GM19452 (cell line): ENCODE results near the gene ZSWIM7.

Source experiments
- ATAC-seq: cut with Tn5 transposase; IDR thresholded peaks from one replicate; pipeline ENCODE4 v1.9.1; 2021; ENCODE audit not compliant: unreplicated experiment

The ZSWIM7 gene

DNA sequence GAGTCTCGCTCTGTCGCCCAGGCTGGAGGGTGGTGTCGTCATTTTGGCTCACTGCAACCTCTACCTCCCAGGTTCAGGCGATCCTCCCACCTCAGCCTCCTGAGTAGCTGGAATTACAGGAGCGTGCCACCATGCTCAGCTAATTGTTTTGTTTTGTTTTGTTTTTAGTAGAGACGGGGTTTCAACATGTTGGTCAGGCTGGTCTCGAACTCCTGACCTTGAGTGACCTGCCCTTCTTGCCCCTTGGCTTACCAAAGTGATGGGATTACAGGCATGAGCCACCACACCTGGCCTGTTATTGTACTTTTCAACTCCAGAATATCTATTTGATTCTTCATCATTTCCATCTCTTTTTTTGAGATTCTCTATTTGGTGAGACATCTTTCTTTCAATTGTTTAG is 63.6 kb downstream of the ZSWIM7 start:
- no peak for ATAC-seq

DNA sequence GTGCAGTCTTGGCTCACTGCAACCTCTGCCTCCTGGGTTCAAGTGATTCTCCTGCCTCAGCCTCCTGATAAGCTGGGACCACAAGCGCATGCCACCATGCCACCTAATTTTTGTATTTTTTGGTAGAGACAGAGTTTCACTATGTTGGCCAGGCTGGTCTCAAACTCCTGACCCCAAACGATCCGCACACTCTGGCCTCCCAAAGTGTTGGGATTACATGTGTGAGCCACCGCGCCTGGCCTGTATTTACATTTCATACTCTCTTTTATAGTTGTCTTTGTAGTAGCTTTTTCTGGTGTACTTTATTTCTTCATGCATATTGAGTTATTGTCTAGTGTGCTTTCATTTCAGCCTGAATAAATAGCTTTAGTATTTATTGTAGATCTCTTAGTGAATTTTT is 64.6 kb downstream of the ZSWIM7 start:
- ATAC-seq, result no peak

DNA sequence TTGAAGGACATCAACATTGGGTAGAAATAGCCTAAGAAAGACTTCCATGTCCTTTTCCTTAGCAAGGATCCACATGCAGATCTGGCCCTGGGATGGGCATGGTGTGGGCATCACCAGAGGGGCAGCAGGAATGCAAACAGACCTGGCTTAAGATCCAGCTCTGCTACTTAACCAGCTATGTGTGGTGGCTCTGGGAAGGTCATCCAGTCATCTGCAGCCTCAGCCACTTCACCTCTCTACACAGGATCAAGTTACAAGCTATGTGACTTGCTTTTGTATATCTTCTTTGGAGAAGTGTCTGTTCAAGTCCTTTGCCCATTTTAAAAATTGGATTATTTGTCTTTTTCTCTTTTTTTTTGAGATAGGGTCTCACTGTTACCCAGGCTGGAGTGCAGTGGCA is 68.1 kb downstream of the ZSWIM7 start:
- ATAC-seq, result no peak

DNA sequence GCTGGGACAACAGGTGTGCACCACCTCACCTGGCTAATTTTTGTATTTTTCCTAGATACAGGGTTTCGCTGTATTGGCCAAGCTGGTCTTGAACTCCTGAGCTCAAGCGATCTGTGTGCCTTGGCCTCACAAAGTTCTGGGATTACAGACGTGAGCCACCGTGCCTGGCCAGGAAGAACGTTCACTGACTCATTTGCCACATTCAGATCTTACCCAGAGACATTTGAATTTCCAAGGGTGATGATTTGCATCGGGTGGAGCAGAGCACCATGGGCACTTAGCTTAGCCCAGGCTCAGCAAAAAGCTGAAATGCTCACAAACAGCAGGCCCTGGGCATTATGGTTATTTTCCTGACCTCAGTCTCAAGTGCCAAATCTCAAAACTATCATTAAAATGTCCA is 69.1 kb downstream of the ZSWIM7 start:
- ATAC-seq, result no peak

DNA sequence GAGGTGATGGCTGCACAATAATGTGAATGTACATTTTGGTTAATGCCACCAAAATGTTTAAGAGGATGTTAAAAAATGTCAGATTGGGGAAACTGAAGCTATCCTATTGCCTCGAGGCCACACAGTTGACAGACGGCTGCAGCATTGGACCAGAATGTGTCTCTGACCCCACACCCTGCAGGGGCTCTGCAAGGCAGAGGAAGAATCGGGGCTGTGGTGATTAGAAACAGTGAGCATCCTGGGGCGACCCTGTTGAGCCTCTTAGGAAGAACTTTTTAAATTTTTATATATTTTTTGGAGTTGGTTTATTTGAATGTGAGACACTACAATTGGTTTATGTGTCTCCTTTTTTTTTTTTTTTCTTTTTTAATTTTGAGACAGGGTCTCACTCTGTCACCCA is 69.6 kb downstream of the ZSWIM7 start:
- no peak for ATAC-seq

DNA sequence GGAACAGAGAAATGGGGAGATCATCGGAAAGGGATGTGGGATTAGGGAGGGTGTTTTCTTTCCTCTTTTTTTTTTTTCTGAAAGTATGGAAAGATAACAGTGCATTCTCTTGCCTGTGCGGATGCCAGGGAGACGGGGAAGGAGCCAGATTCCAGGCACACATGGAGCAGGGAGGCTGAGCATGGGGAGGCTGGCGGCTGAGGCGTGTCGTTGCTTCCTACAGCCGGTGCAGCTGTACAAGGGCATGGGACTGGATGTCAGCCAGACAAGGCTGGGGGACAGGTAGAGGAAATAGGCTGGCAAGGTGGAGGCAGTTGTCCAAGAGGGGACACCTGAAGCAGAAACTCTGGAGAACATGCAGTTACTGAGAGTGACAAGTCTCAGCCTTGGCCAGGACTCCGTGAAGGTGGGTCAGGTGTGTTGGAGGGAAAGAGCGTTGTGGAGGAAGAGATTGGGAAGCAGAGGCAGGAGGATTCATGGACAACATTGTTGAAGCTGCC is 71.2 kb downstream of the ZSWIM7 start:
- ATAC-seq, result no peak
